B cell (primary cell): ENCODE measurements around the gene GTF3C6.

Source experiments
- CTCF ChIP-seq: fragments of 200-600 bp; IDR thresholded peaks from one replicate; pipeline ENCODE4 v1.8.0; 2022; ENCODE audit warnings: antibody characterized with exemption, mild to moderate bottlenecking
- EZH2 ChIP-seq: IDR thresholded peaks from 2 replicates; pipeline ENCODE4 v1.6.1; 2012; ENCODE audit warnings: borderline replicate concordance, low read depth, mild to moderate bottlenecking, moderate library complexity, low read length; ENCODE audit not compliant: insufficient read depth, poor library complexity, severe bottlenecking

- TF ChIP-seq CTCF (no peak), EZH2 (no peak)
Measured at GRCh38 chr6:111012143-111012452, 53.6 kb downstream of the GTF3C6 start.
